Smooth muscle cell (in vitro differentiated cells): ENCODE results near the gene CXCL14. TPM values are rescaled to one million over a fixed set of nuclear protein-coding genes. Genes with fewer than 3 reads are reported as not detected.

ENCODE experiments used
- DNase-seq: peaks from one replicate; lab custom pipeline; 2025; ENCODE audit not compliant: unreplicated experiment; lab: John Stamatoyannopoulos, UW
- H2AFZ ChIP-seq: fragments of 200-600 bp; sonication (generic); 2 replicates; pipeline ENCODE4 v1.6.0; 2016; ENCODE audit warnings: antibody characterized with exemption, low read depth, mild to moderate bottlenecking
- H3F3A ChIP-seq: fragments of 200-600 bp; sonication (generic); 2 replicates; pipeline ENCODE4 v1.6.0; 2017; ENCODE audit warnings: antibody characterized with exemption, low read depth
- H3K27ac ChIP-seq: fragments of 200-600 bp; sonication (generic); 2 replicates; pipeline ENCODE4 v1.5.1; 2016; ENCODE audit warnings: low read depth, mild to moderate bottlenecking
- H3K27me3 ChIP-seq: fragments of 200-600 bp; sonication (generic); 2 replicates; pipeline ENCODE4 v1.6.1; 2016; ENCODE audit warnings: low read depth, mild to moderate bottlenecking
- H3K36me3 ChIP-seq: fragments of 200-600 bp; sonication (generic); 2 replicates; pipeline ENCODE4 v1.5.1; 2016; ENCODE audit warnings: low read depth
- H3K4me1 ChIP-seq: fragments of 200-600 bp; sonication (generic); 2 replicates; pipeline ENCODE4 v1.5.1; 2016; ENCODE audit warnings: low read depth
- H3K4me2 ChIP-seq: fragments of 200-600 bp; sonication (generic); 2 replicates; pipeline ENCODE4 v1.6.0; 2016; ENCODE audit warnings: mild to moderate bottlenecking
- H3K4me3 ChIP-seq: fragments of 200-600 bp; sonication (generic); 2 replicates; pipeline ENCODE4 v1.5.1; 2016; ENCODE audit warnings: mild to moderate bottlenecking
- H3K79me2 ChIP-seq: fragments of 200-600 bp; sonication (generic); 2 replicates; pipeline ENCODE4 v1.6.0; 2016; ENCODE audit warnings: low read depth, mild to moderate bottlenecking
- H3K9ac ChIP-seq: fragments of 200-600 bp; sonication (generic); 2 replicates; pipeline ENCODE4 v1.6.0; 2016; ENCODE audit warnings: low read depth
- H3K9me3 ChIP-seq: fragments of 200-600 bp; sonication (generic); replicated peaks from 2 replicates; pipeline ENCODE4 v1.5.1; 2016; ENCODE audit warnings: low read depth
- H4K20me1 ChIP-seq: fragments of 200-600 bp; sonication (generic); 2 replicates; pipeline ENCODE4 v1.6.0; 2016; ENCODE audit warnings: low read depth
- CTCF ChIP-seq: fragments of 200-600 bp; sonication (generic); IDR thresholded peaks from 2 replicates; pipeline ENCODE4 v1.5.1; 2017; ENCODE audit warnings: borderline replicate concordance, mild to moderate bottlenecking, antibody characterized with exemption; ENCODE audit not compliant: insufficient read depth, poor library complexity, severe bottlenecking
- WGBS: methylation state at CpG from one replicate; pipeline ENCODE4 v1.1.7; 2016; ENCODE audit warnings: low lambda C conversion rate; 5-methylcytosine and 5-hydroxymethylcytosine counted together
- polyA plus RNA-seq: library from polyadenylated mRNA; unstranded; fragments of >200 nt; fragmentation: Nextera tagmentation; extraction: Ambion mirVana; gene quantifications from 2 replicates; pipeline ENCODE4 v1.2.1, GENCODE V29; 2016
- total RNA-seq: library from RNA; depleted of rRNA; stranded (reverse); fragments of >200 nt; gene quantifications from 2 replicates; pipeline ENCODE4 v1.2.3, GENCODE V29; 2014

Gene CXCL14
- total and polyA plus RNA-seq, 2 experiments from 2014 or later = 589 to 1,209 TPM

GRCh38 chr5:135576075-135576599 lies 2.7 kb downstream of the CXCL14 start:
- Histone ChIP-seq H3K9me3 (no peaks in the 10 kb centered on the region), H3K27me3 (no peaks in the 10 kb centered on the region)

DNA sequence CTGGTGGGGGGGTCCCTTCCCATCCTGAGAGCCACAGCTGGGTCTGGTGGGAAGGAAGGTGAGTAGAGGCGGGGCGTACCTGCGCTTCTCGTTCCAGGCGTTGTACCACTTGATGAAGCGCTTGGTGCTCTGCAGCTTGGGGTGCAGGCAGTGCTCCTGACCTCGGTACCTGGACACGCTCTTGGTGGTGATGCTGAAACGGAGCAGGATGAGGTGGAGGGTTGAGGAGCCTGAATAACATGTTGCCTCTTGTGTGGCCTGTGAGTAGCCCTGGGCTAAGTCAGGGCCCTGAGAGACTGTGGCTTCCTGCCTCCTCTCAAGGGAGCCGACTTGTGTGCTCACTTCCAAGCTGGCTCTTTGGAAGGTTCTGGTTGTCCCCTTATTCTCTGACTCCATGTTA lies 4.3 kb downstream of the CXCL14 start:
- peaks cover 50% of the 10 kb centered on the region for H3F3A ChIP-seq
- H3K36me3 ChIP-seq = no peaks in the 10 kb centered on the region
- peaks cover 47% of the 10 kb centered on the region for H4K20me1 ChIP-seq
- H3K4me3 ChIP-seq = no peak overlapping the region
- no peak for DNase-seq
- no peak overlapping the region for H3K4me2 ChIP-seq
- no peak for TF ChIP-seq CTCF
- WGBS = 89% methylated on average over 10 of the region's 10 CpGs
- no peak overlapping the region for H3K9ac ChIP-seq
- no peaks in the 10 kb centered on the region for H3K9me3 ChIP-seq
- H3K79me2 ChIP-seq = peaks cover 16% of the 10 kb centered on the region
- no peak overlapping the region for H3K27ac ChIP-seq
- no peak overlapping the region for H2AFZ ChIP-seq
- H3K27me3 ChIP-seq = no peaks in the 10 kb centered on the region
- H3K4me1 ChIP-seq = peaks cover 28% of the 10 kb centered on the region

More at GRCh38 chr5:135576075-135576599, 2.7 kb downstream of the CXCL14 start:
- DNase-seq = no peak
- WGBS = 25% methylated on average over 6 of the region's 6 CpGs
- Histone ChIP-seq H3K79me2 (peaks cover 20% of the 10 kb centered on the region), H3K4me2 (peak overlapping the region; percentile 93), H3K4me3 (peak overlapping the region; percentile 68), H3K36me3 (no peaks in the 10 kb centered on the region), H3F3A (peaks cover 40% of the 10 kb centered on the region), H2AFZ (no peak overlapping the region), H3K27ac (peak overlapping the region; percentile 18), H3K4me1 (peaks cover 30% of the 10 kb centered on the region), H4K20me1 (peaks cover 47% of the 10 kb centered on the region), H3K9ac (no peak overlapping the region)
- TF ChIP-seq CTCF = no peak

DNA sequence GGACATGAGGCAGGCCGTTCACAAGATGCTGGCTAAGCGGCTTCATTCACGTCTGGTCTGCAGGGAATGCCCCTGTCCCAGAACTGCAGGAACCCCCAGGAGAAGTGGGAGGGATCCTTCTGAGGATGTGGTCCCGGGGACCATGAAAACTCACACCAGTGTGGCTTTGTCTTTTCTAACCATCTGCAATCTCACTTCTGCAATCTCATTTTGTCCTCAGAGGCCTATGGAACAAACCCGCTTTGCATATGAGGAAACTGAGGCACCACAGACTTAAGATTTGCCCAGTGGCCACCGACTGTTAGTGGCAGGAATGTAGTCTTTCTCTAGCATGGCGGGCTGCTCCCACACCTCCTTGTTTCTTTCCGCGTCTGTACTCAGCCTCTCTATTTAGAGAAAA lies 6.9 kb downstream of the CXCL14 start:
- DNase-seq = no peak
- H3K9me3 ChIP-seq = no peaks in the 10 kb centered on the region
- H3K9ac ChIP-seq = no peak overlapping the region
- H3K27ac ChIP-seq = no peak overlapping the region
- WGBS = 82% methylated on average over 9 of the region's 9 CpGs
- H3K4me3 ChIP-seq = no peak overlapping the region
- no peaks in the 10 kb centered on the region for H3K36me3 ChIP-seq
- H3F3A ChIP-seq = peaks cover 60% of the 10 kb centered on the region
- no peaks in the 10 kb centered on the region for H3K27me3 ChIP-seq
- H3K79me2 ChIP-seq = no peaks in the 10 kb centered on the region
- H3K4me2 ChIP-seq = no peak overlapping the region
- H2AFZ ChIP-seq = no peak overlapping the region
- TF ChIP-seq CTCF = no peak
- peaks cover 43% of the 10 kb centered on the region for H4K20me1 ChIP-seq
- H3K4me1 ChIP-seq = peaks cover 8% of the 10 kb centered on the region

DNA sequence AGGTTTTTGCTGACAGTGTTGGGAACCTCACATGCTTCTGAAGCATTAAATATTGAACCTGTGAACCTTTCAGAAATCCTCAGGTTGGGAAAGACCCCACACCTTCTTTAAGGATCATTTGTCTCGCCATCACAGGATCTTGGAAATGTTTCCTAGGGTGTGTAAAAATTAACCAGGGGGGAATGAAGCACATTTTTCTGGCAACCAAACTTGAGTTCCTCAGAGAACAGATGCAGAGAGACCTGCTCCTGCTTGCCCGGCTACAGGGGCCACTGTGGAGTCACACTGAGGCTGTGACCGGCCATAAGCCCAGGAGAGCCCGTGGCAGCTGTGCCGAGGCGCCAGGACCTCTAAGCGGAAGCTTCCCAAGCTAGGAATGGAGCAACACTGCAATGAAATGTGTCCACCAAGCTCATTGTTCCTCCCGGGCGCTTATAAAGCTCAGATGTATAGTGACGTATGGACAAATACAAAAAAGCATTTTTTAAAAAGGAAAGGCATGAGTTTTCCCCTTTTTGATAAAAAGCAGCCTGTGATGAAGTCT lies 7.7 kb downstream of the CXCL14 start:
- no peak for TF ChIP-seq CTCF
- H3K79me2 ChIP-seq = no peaks in the 10 kb centered on the region
- H3K9ac ChIP-seq = no peak overlapping the region
- no peaks in the 10 kb centered on the region for H3K36me3 ChIP-seq
- H3K27ac ChIP-seq = no peak overlapping the region
- peaks cover 56% of the 10 kb centered on the region for H3F3A ChIP-seq
- no peak overlapping the region for H3K4me2 ChIP-seq
- H3K4me3 ChIP-seq = no peak overlapping the region
- no peaks in the 10 kb centered on the region for H3K27me3 ChIP-seq
- peaks cover 40% of the 10 kb centered on the region for H4K20me1 ChIP-seq
- 85% methylated on average over 10 of the region's 10 CpGs for WGBS
- no peaks in the 10 kb centered on the region for H3K9me3 ChIP-seq
- H2AFZ ChIP-seq = no peak overlapping the region
- no peak for DNase-seq
- peaks cover under 1% of the 10 kb centered on the region for H3K4me1 ChIP-seq
